HG02884 (cell line): ENCODE data around the gene ADGRL3.

Experiments
- ATAC-seq: cut with Tn5 transposase; IDR thresholded peaks from one replicate; pipeline ENCODE4 v1.9.1; 2021; ENCODE audit warnings: mild to moderate bottlenecking, moderate library complexity; ENCODE audit not compliant: unreplicated experiment

ADGRL3 gene

GRCh38 chr4:61853041-61853440, 652.9 kb downstream of the ADGRL3 start:
- ATAC-seq = no peak

DNA sequence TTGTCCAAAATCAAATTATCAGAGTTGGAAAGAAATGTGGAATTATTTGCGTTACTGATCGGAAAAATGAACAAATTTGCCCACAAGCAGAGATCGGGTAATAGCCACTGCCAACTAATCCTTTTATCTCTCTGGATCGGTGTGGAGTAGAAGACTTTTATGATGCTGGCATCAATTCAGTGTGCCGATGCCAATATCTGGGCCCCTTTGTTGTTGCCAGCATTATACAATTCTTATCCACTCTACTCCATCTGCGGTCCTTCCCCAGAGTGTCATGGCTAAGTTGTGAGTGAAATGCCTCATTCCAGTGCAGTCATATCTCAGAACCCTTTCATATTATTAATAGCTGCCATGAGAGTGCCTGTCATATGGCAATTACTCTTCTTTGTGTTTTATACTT, 660.2 kb downstream of the ADGRL3 start:
- no peak for ATAC-seq

DNA sequence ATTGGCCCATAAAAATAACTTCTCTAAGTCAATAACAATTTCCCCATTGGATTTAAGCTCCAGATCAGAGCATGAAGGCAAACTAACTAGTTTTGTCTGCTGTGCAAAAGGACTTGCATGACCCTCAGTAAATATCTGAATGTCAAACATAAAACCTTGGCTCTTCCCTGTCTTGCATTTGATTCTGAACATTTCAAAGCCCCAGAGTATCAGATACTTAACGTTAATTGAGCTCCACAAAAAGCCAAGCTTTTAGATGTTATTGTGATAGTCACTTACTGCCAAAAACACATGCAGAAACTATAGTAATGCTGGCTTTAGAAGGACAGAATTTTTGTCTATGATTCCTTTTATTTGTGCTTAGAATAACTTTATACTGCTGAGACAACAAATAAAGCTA, 664.2 kb downstream of the ADGRL3 start:
- ATAC-seq = no peak

- ATAC-seq = no peak
Observed at GRCh38 chr4:61866378-61867030, 666.4 kb downstream of the ADGRL3 start.

- ATAC-seq = no peak
Observed at GRCh38 chr4:61872983-61873382, 672.9 kb downstream of the ADGRL3 start.

DNA sequence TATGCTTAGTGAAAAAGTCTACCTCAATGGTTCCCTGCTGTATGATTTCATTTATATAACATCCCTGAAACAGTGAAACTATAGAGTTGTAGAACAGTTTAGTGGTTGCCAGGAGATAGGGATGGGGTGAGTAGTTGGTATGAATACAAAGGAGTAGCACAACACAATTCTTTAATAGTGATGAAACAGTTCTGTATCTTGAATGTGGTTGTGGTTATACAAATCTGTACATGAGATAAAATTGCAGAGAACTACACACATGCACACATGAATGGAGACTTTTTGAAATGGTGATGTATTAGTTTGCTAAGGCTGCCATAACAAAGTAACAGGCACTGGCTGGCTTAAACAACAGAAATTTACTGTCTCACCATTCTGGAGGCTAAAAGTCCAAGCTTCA, 677.1 kb downstream of the ADGRL3 start:
- ATAC-seq = no peak

GRCh38 chr4:61877893-61878292, 677.8 kb downstream of the ADGRL3 start:
- ATAC-seq = no peak

GRCh38 chr4:61882381-61882780, 682.3 kb downstream of the ADGRL3 start:
- no peak for ATAC-seq

- ATAC-seq = no peak
Observed at GRCh38 chr4:61886131-61886530, 686.0 kb downstream of the ADGRL3 start.

- ATAC-seq = no peak
Observed at GRCh38 chr4:61889117-61889516, 689.0 kb downstream of the ADGRL3 start.

DNA sequence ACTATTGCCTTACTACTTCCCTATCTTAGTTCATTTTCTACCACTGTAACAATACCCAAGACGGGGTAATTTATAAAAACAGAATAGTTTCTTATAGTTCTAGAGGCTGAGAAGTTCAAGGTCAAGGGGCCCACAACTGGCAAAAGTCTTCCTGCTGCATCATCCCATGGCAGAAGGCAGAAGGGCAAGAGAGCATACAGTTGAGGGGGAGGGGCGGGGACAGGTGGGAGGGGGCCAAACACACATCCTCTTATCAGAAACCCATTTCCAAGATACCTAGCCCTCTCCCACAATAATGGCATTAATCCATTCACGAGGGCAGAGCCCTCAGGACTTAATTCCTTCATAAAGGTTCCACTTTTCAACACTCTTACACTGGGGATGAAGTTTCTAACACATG, 690.2 kb downstream of the ADGRL3 start:
- no peak for ATAC-seq

- ATAC-seq = no peak
Observed at GRCh38 chr4:61891953-61892352, 691.8 kb downstream of the ADGRL3 start.

DNA sequence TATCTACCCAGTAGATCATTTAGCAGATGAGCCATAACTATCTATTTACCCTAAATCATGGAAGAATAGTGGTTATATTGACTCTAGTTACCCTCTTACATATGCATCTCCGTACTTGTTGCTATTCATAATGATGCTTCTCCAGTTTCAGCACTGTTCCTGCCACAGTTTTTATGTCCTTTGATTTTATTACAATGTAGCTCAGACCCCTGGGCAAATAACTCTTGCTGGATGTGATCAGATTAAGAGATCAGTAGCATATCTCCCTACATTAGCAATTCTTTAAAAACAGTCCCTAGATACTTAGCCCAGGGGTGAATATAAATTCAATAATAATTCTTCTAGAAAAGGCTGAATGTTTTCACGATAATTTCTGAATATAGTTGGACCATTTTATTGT, 696.5 kb downstream of the ADGRL3 start:
- ATAC-seq = no peak

GRCh38 chr4:61909031-61909430, 708.9 kb downstream of the ADGRL3 start:
- ATAC-seq = no peak

GRCh38 chr4:61911313-61911756, 711.2 kb downstream of the ADGRL3 start:
- ATAC-seq = no peak

DNA sequence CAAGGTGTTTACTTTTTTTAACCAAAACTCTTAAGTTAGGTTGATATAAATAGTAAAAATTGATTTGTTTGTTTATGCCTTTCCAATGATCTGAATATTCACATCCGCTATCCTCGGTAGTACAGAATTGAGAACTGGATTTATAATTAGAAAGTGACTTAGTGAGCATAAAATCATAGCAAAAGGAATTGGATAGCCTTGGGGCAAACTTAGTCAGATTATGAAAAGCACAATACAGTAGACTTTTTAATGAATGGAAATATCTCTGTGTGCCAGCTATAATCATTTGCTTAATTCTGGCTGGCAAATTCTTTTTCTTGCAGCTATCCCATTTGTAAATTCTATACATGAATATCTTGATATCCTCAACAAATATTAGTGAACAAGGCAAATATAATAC, 713.5 kb downstream of the ADGRL3 start:
- no peak for ATAC-seq

DNA sequence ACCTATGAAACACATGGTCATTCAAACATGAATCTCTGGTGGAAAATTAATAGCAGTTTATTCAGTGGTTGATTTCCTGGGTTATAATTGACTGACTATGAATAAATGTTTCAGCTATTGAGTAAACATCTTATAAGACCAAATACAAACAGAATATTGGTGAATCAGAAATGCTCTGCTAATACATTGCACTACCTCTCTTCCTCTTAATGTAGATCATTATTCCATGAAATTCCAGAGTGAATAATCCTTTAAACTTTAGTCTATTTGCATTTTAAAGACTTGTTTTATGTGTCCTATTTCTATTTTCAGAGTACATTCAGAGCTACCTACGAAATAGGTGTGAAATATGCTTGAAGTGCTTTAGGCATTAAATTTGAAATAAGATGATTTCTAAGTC, 715.4 kb downstream of the ADGRL3 start:
- no peak for ATAC-seq

DNA sequence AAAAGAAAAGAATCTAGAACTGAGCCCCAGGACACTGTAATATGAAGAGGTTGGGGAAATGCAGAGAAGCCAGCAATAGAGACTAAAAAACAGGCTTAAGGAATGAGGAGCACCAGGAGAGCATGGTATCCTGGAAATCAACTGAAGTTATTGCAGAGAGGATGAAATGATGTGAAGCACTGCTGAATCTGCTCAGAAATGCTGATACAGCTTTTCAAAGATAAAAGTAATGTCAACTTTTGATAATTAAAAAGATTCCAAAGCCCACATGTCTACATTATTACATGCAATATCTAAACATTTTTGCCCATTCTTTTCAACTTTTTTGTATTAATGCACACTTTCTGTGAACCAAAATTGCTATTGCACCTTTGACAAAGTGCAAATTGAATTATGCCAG, 718.4 kb downstream of the ADGRL3 start:
- ATAC-seq = no peak

GRCh38 chr4:61918987-61919386, 718.9 kb downstream of the ADGRL3 start:
- no peak for ATAC-seq

DNA sequence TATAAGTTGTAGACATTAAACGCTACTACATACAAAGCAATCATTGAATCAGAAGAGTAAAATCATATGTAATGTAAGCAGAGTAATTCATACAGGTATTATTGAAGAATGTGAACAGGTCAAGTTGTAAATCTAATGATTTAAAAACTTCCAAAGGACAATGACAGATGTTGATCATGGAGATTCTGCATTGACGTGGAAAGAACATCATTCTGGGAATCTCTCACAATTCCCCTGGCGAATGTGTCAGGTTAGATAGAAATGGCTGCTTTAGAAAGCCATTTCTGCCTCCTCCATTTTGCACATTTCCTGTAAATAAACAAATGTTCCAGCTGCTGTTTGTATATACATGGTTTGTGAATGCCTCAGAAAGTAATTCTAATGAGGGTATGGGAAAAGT, 719.4 kb downstream of the ADGRL3 start:
- no peak for ATAC-seq

- no peak for ATAC-seq
Observed at GRCh38 chr4:61921920-61922319, 721.8 kb downstream of the ADGRL3 start.

DNA sequence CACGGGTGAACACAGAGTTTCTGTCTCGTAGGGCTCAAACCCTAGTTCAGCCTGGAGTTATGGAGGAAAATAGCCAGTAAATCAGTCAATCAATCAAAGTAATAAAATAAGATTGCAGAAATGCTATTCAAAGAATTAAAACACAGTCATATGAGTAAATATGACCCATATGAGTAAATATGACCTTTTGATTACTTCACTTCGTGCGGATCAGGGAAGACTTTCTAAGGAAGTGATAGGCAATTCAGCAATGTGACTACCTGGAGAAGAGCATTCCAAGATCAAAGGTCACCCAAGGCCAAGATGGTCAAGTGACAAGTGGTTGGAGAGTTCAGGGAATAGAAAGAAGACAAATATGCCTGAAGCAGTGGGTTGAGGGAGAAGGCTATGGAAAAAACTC, 722.6 kb downstream of the ADGRL3 start:
- no peak for ATAC-seq

DNA sequence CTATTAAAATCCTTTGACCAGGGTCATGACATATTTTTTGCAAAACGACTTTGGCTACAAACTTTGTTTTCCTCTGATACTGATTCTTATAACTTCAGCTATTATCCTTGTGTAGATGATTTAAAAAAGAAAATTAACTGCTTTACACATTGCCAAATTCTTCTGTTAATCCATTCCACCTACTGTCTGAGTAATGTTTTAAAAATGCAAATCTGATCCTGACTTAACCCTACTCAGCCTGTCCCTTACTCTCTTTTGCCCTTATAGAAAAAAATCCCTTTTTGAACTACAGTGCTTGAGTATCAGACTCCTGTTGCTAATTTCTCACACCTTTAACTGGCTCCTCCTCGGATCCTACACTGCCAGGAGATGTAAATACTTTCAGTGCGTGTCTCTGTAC, 723.1 kb downstream of the ADGRL3 start:
- ATAC-seq = no peak
